ENCODE measurements around the gene PARVA.

DNA sequence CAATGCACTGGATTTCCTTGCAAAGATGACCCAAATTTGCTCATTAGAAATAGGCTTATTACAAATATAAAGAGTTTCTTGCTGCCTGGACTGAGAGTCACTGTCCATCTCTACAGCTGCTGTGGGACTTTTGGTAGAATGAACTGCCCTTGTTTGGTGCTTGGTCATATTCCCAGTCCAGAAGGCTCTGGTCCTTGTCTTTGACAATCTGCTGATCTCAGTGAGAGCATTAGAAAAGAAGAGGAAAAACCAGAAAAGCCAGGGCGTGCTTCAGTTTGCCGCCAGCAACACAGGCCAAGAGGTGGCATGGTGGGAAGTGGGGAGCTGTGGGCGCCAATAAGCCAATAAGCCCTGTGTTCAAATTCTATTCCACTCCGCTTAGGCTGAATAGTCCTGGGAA, 48.2 kb upstream of the PARVA start:
- TF ChIP-seq POLR2A (IDR thresholded peaks at IDR 0.05; ENCODE audit: low read depth): no peak
- no peak for TF ChIP-seq EP300 (IDR thresholded peaks at IDR 0.05)
- no peak for TF ChIP-seq CTCF (IDR thresholded peaks at IDR 0.05)

All from esophagus muscularis mucosa (tissue), 4 donors.